GM12878 (cell line): Measurements from ENCODE around the gene CREBZF.

Experiments used
- HCFC1 ChIP-seq: fragments of 150-350 bp; IDR thresholded peaks from 2 replicates; pipeline ENCODE4 v1.6.1; 2014; ENCODE audit warnings: low read length
- JUNB ChIP-seq: IDR thresholded peaks from 2 replicates; pipeline ENCODE4 v1.6.1; 2016; ENCODE audit warnings: antibody characterized with exemption, mild to moderate bottlenecking
- POLR2AphosphoS5 ChIP-seq: IDR thresholded peaks from 2 replicates; pipeline ENCODE4 v1.6.1; 2011; ENCODE audit warnings: mild to moderate bottlenecking, low read length, inconsistent platforms
- SIN3A ChIP-seq: IDR thresholded peaks from 2 replicates; pipeline ENCODE4 v1.6.1; 2012; ENCODE audit warnings: low read depth, low read length, improper control_type of control experiment
- TF ChIP-seq, protein P1 (sequence below): IDR thresholded peaks from 2 replicates; pipeline ENCODE4 v1.6.1; 2012; ENCODE audit warnings: low read depth, low read length, improper control_type of control experiment

DNA sequence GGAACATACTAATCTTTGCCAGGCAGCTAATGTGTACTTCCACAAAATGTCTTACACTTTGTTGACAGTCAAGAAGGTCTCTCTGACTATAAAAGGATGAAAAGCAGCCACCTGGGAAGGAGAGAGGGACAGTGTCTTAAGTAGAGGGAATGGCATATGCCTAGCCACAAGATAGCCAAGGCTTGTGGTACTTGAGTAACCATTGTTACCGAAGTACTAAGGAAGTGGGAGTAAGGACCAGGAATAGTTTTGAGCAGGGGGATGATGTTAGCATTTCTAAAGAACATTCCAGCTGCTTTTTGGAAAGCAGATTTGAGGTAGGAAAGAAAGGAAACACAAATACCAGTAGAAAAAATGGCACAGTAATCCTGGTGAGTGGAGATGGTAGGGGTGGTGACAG lies 13.8 kb downstream of the CREBZF start:
- TF ChIP-seq SIN3A = no peak
- TF ChIP-seq JUNB = no peak
- TF ChIP-seq, protein P1, sequence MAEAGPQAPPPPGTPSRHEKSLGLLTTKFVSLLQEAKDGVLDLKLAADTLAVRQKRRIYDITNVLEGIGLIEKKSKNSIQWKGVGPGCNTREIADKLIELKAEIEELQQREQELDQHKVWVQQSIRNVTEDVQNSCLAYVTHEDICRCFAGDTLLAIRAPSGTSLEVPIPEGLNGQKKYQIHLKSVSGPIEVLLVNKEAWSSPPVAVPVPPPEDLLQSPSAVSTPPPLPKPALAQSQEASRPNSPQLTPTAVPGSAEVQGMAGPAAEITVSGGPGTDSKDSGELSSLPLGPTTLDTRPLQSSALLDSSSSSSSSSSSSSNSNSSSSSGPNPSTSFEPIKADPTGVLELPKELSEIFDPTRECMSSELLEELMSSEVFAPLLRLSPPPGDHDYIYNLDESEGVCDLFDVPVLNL = no peak
- TF ChIP-seq POLR2AphosphoS5 = no peak
- TF ChIP-seq HCFC1 = no peak
